GM11168 (cell line): ENCODE data around the gene PPP2R2D.

Experiments used
- in situ Hi-C: fragments of 300-500 bp; cut with MboI; formaldehyde crosslinking; loops from one replicate; pipeline ENCODE4 v1.12.0; 2022; ENCODE audit warnings: low sequenced_read_pairs; ENCODE audit not compliant: unreplicated experiment

PPP2R2D gene

DNA sequence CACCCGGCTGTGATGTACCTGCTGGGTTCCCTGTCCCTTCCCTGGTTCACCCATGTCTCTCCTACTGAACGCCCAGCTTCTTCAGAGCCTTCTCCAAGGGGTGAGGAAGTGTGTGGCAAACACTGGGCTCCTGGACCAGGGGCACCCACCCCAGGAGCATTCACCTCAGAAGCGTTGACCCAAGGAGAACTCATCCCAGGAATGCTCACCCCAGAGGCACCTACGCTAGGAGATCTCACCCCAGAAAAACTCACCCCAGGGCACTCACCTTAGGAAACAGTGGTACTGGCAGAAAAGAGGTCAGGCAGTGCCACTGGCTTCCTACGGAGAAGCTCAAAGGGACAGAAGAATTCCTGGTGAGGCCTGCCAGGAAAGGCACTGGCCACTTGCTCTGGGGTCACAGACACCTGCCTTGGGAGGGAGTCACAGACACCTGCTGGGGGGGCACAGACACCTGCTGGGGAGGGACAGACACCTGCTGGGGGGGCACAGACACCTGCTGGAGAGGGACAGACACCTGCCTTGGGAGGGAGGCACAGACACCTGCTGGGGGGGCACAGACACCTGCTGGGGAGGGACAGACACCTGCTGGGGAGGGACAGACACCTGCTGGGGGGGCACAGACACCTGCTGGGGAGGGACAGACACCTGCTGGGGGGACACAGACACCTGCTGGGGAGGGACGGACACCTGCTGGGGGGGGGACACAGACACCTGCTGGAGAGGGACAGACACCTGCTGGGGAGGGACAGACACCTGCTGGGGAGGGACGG is 17.0 kb upstream of the PPP2R2D start:
- in situ Hi-C loops = loop anchor here (25.0 kb wide), 1 partner anchor 1697 kb away; no protein-coding TSS in a partner anchor

DNA sequence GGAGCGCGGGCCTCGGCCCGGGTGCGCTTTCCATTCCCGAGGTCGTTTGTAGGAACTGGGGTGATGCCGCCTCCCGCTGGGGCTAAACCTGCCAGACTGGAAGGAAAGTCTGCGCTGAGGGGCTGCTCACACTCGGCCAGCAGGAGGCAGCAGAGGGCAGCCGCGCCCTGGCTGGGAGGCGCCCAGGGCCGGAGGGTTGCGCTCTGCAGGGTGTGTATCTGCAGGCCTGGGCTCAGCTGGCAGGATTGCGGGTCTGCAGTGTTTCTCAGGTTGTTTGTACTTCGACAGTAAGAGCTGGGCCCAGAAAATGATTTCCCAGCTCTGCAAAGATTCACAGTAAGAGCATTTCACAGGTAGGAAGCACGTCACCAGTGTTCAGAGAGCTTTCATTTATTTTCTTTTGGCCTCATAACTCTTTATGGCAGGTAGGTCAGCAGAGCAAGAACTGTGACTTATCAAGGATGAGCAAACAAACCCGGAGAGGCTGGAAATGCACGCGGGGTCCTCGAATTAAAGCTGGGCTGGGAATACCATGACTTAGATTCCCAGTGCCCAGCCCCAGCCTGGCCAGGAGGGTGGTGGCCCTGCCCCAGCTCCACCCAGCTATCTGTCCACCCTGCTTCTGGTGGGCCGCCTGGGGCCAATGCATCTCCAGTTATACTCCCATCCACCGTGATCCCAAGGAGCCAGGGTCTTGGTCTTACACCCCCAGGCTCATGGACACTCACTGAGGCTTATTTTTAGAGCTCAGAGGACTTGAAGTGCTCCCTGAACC is 15.2 kb upstream of the PPP2R2D start:
- in situ Hi-C loops = loop anchor here (25.0 kb wide), 1 partner anchor 1698 kb away; no protein-coding TSS in a partner anchor

DNA sequence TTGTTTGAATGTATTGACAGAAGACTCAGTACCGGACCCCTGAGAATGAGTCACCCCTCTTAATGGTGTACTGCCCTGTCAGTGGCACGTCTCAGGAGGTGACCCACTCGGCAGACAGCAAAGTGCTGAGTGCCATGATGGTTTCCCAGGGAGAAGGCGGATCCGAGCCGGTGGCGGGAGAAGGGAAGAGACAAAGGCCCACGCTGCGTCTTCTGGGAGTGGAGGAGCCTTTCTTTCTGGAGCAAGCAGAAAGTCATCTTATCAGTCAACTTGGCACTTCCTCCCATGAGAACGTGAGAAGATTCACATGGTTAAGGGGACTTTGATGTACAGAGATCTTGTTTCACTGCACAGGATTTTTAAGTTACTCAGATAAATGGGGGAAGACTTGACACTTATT is 14.6 kb upstream of the PPP2R2D start:
- in situ Hi-C loops = loop anchor here (25.0 kb wide), 1 partner anchor 1699 kb away; no protein-coding TSS in a partner anchor

DNA sequence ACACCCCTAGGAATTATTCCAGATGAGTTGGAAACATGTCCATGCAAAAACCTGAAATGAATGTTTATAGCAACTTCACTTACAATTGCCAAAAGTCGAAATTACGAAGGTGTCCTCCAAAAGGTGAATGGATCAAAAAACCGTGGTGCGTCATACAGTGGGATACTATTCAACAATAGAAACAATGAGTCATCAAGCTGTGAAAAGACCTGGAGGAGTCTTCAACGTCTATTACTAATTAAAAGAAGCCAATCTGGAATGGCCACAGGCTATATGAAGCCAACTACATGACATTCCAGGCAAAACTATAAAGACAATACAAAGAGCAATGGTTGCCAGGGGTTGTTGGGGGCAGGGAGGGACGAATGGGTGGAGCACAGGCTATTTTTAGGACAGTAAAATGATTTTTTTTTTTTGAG is 12.6 kb upstream of the PPP2R2D start:
- in situ Hi-C loops = loop anchor here (25.0 kb wide), 1 partner anchor 1701 kb away; no protein-coding TSS in a partner anchor

DNA sequence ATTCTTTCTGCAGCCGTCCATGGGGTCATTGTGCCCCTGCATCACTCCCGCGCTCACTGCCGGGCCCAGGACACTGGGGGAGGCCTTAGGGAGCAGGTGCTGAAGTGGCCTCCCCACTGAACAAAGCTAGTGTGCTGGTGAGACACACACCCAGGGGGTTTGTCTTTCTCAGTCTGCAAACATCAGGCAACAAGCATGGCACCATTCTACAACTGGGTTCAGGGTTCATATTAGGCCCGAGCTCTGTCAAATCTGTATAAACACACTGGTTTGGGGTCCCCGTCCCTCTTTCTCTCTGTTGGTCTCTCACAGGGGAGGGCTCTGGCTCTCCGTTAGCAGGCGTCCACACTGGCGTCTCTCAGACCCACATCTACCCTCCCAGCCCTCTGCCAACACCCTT is 11.1 kb upstream of the PPP2R2D start:
- in situ Hi-C loops = loop anchor here (25.0 kb wide), 1 partner anchor 1702 kb away; no protein-coding TSS in a partner anchor

DNA sequence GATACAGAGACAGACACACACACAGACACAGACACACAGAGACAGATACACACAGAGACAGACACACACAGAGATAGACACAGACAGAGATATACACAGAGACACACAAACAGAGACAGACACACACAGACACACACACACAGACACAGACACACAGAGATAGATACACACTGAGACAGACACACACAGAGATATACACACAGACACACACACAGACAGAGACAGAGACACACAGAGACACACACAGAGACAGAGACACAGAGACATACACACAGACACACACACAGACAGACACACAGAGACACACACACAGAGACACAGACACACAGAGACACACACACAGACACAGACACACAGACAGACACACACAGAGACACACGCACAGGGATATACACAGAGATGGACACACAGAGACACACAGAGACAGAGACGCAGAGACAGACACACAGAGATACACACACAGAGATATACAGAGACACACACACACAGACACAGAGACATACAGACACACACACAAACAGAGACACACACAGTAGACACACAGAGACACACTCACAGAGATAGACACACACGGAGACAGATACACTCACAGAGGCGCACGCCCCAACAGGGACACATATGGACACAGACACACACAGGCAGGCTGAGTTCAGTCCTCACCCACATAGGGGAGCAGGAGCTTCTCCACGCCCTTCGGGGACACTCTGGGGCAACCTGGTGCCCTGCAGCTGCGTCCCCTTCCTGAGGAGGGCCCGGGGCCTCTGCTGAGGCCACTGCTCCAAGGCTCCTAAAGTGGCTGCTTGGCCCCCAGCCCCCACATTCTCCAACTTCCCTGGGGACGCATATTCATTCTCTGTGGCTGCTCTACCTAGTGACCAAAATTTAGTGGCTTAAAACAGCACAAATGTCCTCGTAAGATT is 10.3 kb upstream of the PPP2R2D start:
- in situ Hi-C loops = loop anchor here (25.0 kb wide), 1 partner anchor 1703 kb away; no protein-coding TSS in a partner anchor

DNA sequence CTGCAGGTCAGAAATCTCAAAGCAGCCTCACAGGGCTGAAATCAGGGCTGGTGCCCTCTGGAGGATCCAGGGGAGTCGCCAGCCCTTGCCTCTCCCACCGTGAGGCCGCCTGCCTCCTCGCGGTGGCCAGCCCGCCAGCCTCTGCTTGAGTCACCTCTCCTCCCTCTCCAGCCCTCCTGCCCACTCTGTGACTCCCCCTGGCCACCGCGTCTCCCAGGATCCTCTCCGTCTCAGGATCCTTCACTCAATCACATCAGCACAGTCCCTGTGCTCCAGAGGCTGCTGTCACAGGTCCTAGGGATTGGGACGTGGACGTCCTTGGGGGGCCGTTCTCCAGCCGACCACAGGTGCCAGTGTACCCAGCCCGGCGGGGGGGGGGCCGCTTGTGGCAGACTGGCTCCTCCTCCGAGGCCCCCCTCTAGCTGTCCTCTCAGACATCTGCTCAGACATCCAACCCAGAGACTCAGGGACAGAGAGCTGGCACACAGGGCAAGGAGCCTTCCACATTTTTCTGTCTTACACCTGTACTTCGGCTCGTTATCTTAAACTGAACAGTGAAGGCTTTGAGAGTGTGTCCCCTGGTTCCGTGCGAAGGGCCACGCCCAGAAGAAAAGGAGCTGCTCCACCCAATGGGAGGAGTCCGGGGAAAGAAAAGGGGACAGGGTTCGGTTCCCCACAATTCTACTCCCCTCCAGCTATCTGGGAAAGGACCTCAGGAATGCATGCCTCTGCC is 9.4 kb upstream of the PPP2R2D start:
- in situ Hi-C loops = loop anchor here (25.0 kb wide), 1 partner anchor 1704 kb away; no protein-coding TSS in a partner anchor

DNA sequence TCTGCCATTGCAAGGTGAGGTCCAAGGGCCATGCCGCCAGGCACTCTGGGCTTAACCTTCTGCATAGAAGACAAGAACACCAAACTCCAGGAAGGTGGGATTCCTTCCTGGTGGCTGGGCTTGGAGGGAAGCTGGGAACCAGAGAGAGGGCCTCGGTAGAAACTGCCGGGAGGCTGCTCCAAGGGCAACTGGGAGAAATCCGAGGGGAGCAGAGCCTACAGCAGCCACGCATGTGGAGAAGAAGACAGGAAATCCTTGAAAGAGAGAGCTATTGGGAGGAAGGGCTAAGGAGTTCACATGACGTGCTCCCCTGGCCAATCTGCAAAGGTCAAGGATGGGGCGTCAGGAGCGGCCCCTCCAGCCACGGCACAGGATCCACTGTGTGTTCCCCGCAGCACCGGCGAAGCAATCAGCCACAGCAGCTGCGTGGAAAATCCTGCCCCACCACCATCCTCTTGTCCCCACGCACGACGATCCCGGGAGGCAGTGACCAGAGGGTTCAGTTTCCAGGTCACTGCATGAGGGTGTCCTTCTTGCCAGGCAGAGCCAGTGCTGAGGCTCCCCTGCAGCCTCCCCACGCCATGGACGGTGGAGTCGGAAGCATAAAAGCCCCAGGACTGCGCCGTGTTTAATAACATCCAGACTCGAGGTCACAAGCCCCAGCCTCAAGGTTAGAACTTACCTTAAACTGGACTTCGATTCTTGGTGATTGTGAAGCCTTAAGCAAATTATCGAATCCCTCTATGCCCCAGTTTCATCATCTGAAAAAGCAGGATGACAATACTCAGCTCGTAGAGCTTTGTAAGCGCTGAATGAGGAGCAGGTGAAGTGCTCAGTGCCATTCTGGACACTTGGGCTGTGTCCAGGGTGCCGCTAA is 8.6 kb upstream of the PPP2R2D start:
- in situ Hi-C loops = loop anchor here (25.0 kb wide), 1 partner anchor 1705 kb away; no protein-coding TSS in a partner anchor

DNA sequence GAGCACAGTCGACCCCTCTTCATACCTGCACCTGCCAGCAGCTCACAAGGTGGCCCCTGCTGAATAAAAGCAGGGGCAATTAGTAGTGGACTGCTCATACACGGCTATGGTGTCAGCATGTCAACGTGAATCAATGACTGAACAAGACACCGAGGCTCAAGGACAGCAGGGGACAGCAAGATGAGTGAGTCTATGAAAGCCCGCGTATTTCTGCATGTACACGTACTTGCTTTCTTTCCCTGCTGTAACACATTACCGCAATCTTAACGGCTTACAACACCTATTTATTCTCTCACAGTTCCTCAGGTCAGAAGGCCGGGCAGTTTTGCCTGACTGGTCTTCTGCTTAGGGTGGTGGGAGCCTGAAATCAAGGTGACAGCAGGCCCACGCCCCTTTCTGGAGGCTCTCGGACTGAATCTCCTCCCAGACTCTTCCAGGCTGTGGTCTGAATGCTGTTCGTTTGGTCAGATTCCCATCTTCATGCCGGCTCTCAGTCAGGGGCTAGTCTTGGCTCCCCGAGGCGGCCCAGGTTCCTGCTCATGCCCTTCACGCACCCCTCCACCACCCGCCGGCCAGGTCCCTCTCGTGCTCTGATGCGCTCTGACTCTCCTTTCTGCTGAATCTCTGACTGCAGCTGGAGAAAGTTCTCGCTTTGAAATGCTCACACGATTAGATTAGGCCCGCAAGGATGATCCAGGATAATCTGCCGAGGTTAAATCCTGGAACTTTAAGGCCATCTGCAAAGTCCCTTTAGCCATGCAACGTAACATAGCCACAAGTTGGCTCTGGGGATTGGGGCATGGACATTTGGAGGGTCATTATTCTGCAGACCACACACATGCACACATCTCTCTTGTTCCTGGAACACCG is 7.8 kb upstream of the PPP2R2D start:
- in situ Hi-C loops = loop anchor here (25.0 kb wide), 1 partner anchor 1706 kb away; no protein-coding TSS in a partner anchor

DNA sequence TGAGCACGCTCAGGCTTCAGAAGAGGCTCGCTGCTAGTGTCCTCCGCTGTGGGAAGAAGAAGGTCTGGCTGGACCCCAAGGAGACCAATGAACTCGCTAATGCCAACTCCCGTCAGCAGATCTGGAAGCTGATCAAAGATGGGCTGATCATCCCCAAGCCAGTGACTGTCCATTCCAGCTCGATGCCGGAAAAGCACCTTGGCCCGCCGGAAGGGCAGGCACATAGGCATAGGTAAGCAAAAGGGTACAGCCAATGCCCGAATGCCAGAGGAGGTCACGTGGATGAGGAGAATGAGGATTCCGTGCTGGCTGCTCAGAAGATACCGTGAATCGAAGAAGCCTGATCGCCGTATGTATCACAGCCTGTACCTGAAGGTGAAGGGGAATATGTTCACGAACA is 5.7 kb upstream of the PPP2R2D start:
- in situ Hi-C loops = loop anchor here (25.0 kb wide), 1 partner anchor 1708 kb away; no protein-coding TSS in a partner anchor

DNA sequence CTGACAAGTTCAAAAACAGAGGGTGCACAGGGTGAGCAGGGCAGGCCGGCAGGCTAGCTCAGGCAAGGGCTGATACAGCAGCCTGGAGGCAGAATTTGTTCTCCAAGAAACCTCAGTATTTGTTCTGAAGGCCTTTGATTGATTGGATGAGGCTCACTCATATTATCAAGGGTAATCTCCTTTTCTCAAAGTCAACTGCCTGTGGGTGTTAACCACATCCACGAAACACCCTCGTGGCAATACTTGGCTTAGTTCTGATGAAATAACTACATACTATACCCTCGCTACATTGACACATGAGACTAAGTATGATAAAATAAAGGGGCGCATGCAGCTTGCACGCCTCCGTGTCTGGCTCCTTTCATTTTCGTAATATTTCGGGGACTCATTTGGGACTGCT is 4.4 kb upstream of the PPP2R2D start:
- in situ Hi-C loops = loop anchor here (25.0 kb wide), 1 partner anchor 1709 kb away; no protein-coding TSS in a partner anchor

DNA sequence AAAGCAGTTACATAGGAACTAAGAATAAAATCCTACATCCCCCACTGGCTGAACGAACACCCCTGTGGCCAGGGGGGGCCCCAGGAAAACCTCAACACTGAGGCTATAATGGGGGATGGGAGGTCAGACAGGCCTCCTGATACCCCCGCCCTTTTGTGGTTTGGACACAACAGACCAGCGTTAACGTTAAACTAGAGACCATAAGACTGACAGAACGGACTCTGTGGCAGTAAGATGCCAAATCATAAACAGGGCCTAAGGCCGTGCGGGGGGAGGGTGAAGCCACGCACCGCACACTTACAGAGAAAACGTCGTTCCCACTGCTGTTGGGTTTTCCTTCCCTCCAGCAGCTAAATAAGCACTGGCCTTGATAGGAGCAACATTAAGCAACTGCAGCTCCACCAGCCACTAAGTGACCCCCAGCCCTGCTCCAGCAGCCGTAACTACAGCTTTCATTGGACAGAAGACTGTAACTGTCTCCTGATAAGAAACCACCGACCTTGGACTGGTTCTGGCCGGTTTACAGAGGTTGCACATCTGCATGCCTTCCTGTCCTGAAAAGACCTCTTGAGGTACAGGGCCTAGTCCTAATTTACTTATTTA is 3.4 kb upstream of the PPP2R2D start:
- in situ Hi-C loops = loop anchor here (25.0 kb wide), 1 partner anchor 1710 kb away; no protein-coding TSS in a partner anchor

DNA sequence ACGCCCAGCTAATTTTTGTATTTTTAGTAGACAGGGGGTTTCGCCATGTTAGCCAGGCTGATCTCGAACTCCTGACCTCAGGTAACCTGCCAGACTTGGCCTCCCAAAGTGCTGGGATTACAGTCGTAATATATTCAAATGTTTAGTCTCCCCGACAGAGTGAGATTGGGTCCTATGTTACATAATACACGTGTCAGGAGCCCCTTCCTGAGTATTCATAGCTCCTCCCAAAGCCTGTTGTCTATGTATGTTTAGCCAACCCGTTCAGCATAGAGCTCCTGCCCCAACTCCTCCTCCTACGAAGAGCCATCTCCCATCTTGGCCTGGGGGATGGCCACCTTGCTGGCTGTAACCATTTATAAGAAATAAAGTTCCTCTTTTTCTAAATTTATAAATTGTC is 2.7 kb upstream of the PPP2R2D start:
- in situ Hi-C loops = loop anchor here (25.0 kb wide), 1 partner anchor 1711 kb away; no protein-coding TSS in a partner anchor

DNA sequence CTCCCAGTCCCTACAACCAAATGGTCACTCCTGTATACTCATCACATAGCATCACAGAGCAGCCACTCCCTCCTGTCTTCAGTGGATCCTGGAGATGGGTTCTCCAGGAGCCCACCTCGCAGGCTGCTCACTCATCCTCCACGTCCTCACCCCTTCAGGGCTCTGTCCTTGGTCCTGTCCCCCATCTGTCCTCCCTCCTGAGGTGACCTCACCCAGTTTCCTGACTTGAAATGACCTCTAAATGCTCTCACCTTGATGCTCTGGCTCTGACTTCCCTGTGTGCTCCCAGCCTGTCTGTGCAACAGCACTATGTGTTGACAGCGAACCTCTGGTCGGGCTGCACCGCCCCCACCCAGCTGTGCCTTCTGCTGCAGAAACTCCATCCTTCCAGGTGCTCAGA is 2.1 kb upstream of the PPP2R2D start:
- in situ Hi-C loops = loop anchor here (25.0 kb wide), 1 partner anchor 1711 kb away; no protein-coding TSS in a partner anchor

DNA sequence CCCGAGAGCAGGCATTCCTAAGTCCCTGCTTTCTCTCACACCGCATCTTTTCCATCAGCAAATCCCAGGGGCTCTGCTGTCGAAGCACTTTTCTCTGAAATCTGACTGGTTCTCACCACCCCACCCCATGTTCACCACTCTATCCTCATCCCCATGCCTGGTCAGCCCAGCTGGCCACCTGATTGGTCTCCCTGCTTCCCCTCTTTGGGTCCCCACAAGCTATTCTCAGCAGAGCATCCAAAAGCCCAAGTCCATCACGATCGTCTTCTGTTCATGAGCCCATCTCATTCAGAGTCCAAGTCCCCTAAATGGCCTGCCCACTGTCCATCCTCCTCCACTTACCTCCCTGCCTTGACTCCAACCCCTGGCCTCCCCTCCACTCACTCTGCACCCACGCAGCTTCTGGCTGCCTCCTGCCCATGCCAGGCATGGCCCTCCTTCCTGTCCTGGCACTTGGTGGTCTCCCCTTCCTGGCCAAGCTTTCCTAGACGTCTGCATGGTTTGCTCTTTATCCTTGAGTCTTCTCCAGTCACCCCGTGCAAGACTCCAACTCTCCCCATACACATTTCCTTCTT is 1.6 kb upstream of the PPP2R2D start:
- in situ Hi-C loops = loop anchor here (25.0 kb wide), 1 partner anchor 1712 kb away; no protein-coding TSS in a partner anchor

DNA sequence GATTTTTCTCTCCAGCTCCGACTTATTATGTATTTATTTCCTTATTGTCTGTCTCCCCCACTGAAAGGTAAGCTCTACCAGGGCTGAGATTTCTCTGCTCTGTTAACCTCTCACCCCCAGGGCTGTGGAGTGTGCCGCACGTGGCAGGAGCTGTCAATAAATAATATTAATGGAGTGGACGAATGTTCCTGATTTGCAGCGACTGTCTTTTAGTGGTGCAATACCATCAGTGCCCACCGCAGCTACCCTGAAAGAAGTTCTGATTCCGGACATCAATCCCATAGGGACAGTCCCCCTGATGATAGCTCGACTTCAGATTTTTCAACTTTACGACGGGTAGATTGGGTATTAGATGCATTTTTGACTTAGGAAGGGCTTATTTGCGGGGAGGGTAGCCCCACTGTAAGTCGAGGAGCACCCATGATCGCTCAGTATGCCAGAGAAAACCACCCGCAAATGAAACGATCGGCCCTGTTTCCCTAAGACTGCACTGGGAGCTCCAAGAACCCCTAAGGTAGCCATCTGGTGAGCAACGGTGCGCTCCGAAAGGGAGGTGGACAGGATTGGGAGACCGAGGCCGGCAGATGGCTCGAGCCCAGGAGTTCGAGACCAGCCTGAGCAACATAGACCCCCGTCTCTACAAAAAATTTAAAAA is 986 bp upstream of the PPP2R2D start:
- in situ Hi-C loops = loop anchor here (25.0 kb wide), 1 partner anchor 1713 kb away; no protein-coding TSS in a partner anchor
